ENCODE results near the gene RAB31. TPM values are rescaled to one million over a fixed set of nuclear protein-coding genes. Genes with fewer than 3 reads are reported as not detected.

Gene RAB31
- total RNA-seq, 1 donor = 47.8 TPM

GRCh38 chr18:9734189-9734588 lies 26.1 kb downstream of the RAB31 start:
- H3K4me1 ChIP-seq (ENCODE audit: insufficient read depth, low read length) = peaks cover 51% of the 10 kb centered on the region
- H3K27me3 ChIP-seq (ENCODE audit: insufficient read depth, low read length) = no peaks in the 10 kb centered on the region
- no peak overlapping the region for H3K4me3 ChIP-seq (ENCODE audit: low read length)
- H3K9me3 ChIP-seq (ENCODE audit: low read depth, low read length) = no peaks in the 10 kb centered on the region

- peaks cover 61% of the 10 kb centered on the region for H3K4me1 ChIP-seq (ENCODE audit: insufficient read depth, low read length)
- no peaks in the 10 kb centered on the region for H3K9me3 ChIP-seq (ENCODE audit: low read depth, low read length)
- H3K27me3 ChIP-seq (ENCODE audit: insufficient read depth, low read length) = no peaks in the 10 kb centered on the region
- no peak overlapping the region for H3K4me3 ChIP-seq (ENCODE audit: low read length)
These were observed 27.1 kb downstream of the RAB31 start for GRCh38 chr18:9735238-9735637.

- Histone ChIP-seq H3K4me1 (ENCODE audit: insufficient read depth, low read length) (peaks cover 67% of the 10 kb centered on the region), H3K27me3 (ENCODE audit: insufficient read depth, low read length) (no peaks in the 10 kb centered on the region), H3K4me3 (ENCODE audit: low read length) (no peak overlapping the region), H3K9me3 (ENCODE audit: low read depth, low read length) (no peaks in the 10 kb centered on the region)
These were observed 27.8 kb downstream of the RAB31 start for GRCh38 chr18:9735879-9736278.

- Histone ChIP-seq H3K27me3 (ENCODE audit: insufficient read depth, low read length) (no peaks in the 10 kb centered on the region), H3K4me3 (ENCODE audit: low read length) (no peak overlapping the region), H3K9me3 (ENCODE audit: low read depth, low read length) (no peaks in the 10 kb centered on the region), H3K4me1 (ENCODE audit: insufficient read depth, low read length) (peaks cover 72% of the 10 kb centered on the region)
These were observed 28.3 kb downstream of the RAB31 start for GRCh38 chr18:9736286-9736835.

- Histone ChIP-seq H3K27me3 (ENCODE audit: insufficient read depth, low read length) (no peaks in the 10 kb centered on the region), H3K9me3 (ENCODE audit: low read depth, low read length) (no peaks in the 10 kb centered on the region), H3K4me3 (ENCODE audit: low read length) (no peak overlapping the region), H3K4me1 (ENCODE audit: insufficient read depth, low read length) (peaks cover 79% of the 10 kb centered on the region)
These were observed 28.9 kb downstream of the RAB31 start for GRCh38 chr18:9737006-9737405.

GRCh38 chr18:9737472-9738121 lies 29.5 kb downstream of the RAB31 start:
- H3K4me1 ChIP-seq (ENCODE audit: insufficient read depth, low read length) = peaks cover 80% of the 10 kb centered on the region
- H3K27me3 ChIP-seq (ENCODE audit: insufficient read depth, low read length) = no peaks in the 10 kb centered on the region
- H3K9me3 ChIP-seq (ENCODE audit: low read depth, low read length) = no peaks in the 10 kb centered on the region
- no peak overlapping the region for H3K4me3 ChIP-seq (ENCODE audit: low read length)

- Histone ChIP-seq H3K4me3 (ENCODE audit: low read length) (no peak overlapping the region), H3K9me3 (ENCODE audit: low read depth, low read length) (no peaks in the 10 kb centered on the region), H3K4me1 (ENCODE audit: insufficient read depth, low read length) (peaks cover 80% of the 10 kb centered on the region), H3K27me3 (ENCODE audit: insufficient read depth, low read length) (no peaks in the 10 kb centered on the region)
These were observed 30.3 kb downstream of the RAB31 start for GRCh38 chr18:9738266-9738969.

- H3K4me1 ChIP-seq (ENCODE audit: insufficient read depth, low read length) = peaks cover 78% of the 10 kb centered on the region
- H3K9me3 ChIP-seq (ENCODE audit: low read depth, low read length) = no peaks in the 10 kb centered on the region
- no peak overlapping the region for H3K4me3 ChIP-seq (ENCODE audit: low read length)
- H3K27me3 ChIP-seq (ENCODE audit: insufficient read depth, low read length) = no peaks in the 10 kb centered on the region
These were observed 31.4 kb downstream of the RAB31 start for GRCh38 chr18:9739516-9739915.

- peaks cover 73% of the 10 kb centered on the region for H3K4me1 ChIP-seq (ENCODE audit: insufficient read depth, low read length)
- no peak overlapping the region for H3K4me3 ChIP-seq (ENCODE audit: low read length)
- H3K9me3 ChIP-seq (ENCODE audit: low read depth, low read length) = no peaks in the 10 kb centered on the region
- H3K27me3 ChIP-seq (ENCODE audit: insufficient read depth, low read length) = no peaks in the 10 kb centered on the region
These were observed 32.0 kb downstream of the RAB31 start for GRCh38 chr18:9740071-9740470.

GRCh38 chr18:9741406-9741792 lies 33.3 kb downstream of the RAB31 start:
- Histone ChIP-seq H3K9me3 (ENCODE audit: low read depth, low read length) (no peaks in the 10 kb centered on the region), H3K4me3 (ENCODE audit: low read length) (no peak overlapping the region), H3K4me1 (ENCODE audit: insufficient read depth, low read length) (peaks cover 71% of the 10 kb centered on the region), H3K27me3 (ENCODE audit: insufficient read depth, low read length) (no peaks in the 10 kb centered on the region)

GRCh38 chr18:9741793-9742523 lies 33.9 kb downstream of the RAB31 start:
- H3K27me3 ChIP-seq (ENCODE audit: insufficient read depth, low read length) = no peaks in the 10 kb centered on the region
- H3K9me3 ChIP-seq (ENCODE audit: low read depth, low read length) = no peaks in the 10 kb centered on the region
- peaks cover 71% of the 10 kb centered on the region for H3K4me1 ChIP-seq (ENCODE audit: insufficient read depth, low read length)
- no peak overlapping the region for H3K4me3 ChIP-seq (ENCODE audit: low read length)

GRCh38 chr18:9742524-9743131 lies 34.5 kb downstream of the RAB31 start:
- Histone ChIP-seq H3K27me3 (ENCODE audit: insufficient read depth, low read length) (no peaks in the 10 kb centered on the region), H3K9me3 (ENCODE audit: low read depth, low read length) (no peaks in the 10 kb centered on the region), H3K4me3 (ENCODE audit: low read length) (no peak overlapping the region), H3K4me1 (ENCODE audit: insufficient read depth, low read length) (peaks cover 71% of the 10 kb centered on the region)

GRCh38 chr18:9743200-9744016 lies 35.3 kb downstream of the RAB31 start:
- Histone ChIP-seq H3K4me3 (ENCODE audit: low read length) (no peak overlapping the region), H3K27me3 (ENCODE audit: insufficient read depth, low read length) (no peaks in the 10 kb centered on the region), H3K4me1 (ENCODE audit: insufficient read depth, low read length) (peaks cover 68% of the 10 kb centered on the region), H3K9me3 (ENCODE audit: low read depth, low read length) (no peaks in the 10 kb centered on the region)

GRCh38 chr18:9746958-9747357 lies 38.9 kb downstream of the RAB31 start:
- H3K27me3 ChIP-seq (ENCODE audit: insufficient read depth, low read length) = no peaks in the 10 kb centered on the region
- H3K9me3 ChIP-seq (ENCODE audit: low read depth, low read length) = no peaks in the 10 kb centered on the region
- H3K4me3 ChIP-seq (ENCODE audit: low read length) = no peak overlapping the region
- peaks cover 69% of the 10 kb centered on the region for H3K4me1 ChIP-seq (ENCODE audit: insufficient read depth, low read length)
